ENCODE measurements around the gene DUSP1. TPM values are rescaled to one million over a fixed set of nuclear protein-coding genes. Genes with fewer than 3 reads are reported as not detected.

DUSP1 gene
- total and polyA plus RNA-seq, 2 donors (not counting 3 experiments of a cell fraction or from before 2014, with no cell fraction given) = 36.1 to 196 TPM

DNA sequence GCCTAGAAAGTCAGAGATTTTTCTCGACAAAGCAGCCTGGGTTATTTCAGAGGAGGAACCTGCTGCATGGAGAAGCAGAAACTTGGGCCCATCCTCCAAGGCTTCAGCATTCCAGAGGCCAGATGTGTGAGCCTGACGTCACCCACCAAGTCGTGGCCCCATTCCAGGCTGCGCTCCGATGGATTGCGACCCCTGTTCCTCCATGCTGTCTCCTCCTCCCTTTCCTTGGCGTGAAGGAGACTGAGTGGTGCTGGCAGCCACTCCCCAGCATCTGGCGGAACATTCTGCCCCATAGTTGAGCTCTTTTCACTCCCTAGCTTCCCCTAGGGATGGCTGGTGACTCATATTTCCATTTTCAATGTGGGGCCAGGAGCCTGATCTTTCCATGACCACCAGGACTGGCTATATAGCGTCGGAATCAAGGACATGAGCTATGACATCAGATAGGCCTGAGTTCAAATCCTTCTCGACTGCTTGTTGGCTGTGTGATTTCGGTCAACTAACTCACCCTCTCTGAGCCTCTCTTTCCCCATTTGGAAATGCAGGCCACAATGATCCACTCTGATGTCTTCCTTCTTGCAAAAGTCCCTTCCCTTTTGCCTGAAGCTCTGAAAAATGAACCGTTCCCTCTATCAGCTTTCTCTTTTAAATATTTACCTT is 24.5 kb upstream of the DUSP1 start:
- no peaks in the 10 kb centered on the region for H3K9me3 ChIP-seq (replicated peaks; ENCODE audit: control insufficient read depth, insufficient read depth, low read length)
- H3K4me2 ChIP-seq (ENCODE audit: insufficient read depth, low read length) = no peak overlapping the region
- peaks cover 48% of the 10 kb centered on the region for H3K4me1 ChIP-seq (ENCODE audit: control insufficient read depth, extremely low read depth, insufficient read depth, low read length)
- DNase-seq (ENCODE audit: low read depth, low spot score) = peak; percentile 96
- H2AFZ ChIP-seq (ENCODE audit: low read depth, low read length) = peak overlapping the region; percentile 36
- ChIA-PET POLR2A (interaction anchor here (0.5 to 1.7 kb wide), 4 partner anchors 24 to 64 kb away, joined by 3 to 15 read pairs (median 3); partner anchors contain the start of gene DUSP1), CTCF (interaction anchor here (0.9 to 4.5 kb wide), 13 partner anchors 9 to 144 kb away, joined by 3 to 44 read pairs (median 4); partner anchors contain the start of gene DUSP1)
- H3K4me3 ChIP-seq (replicated peaks in 1 of 3; ENCODE audit: insufficient read depth in 1 of 3, low read depth in 1 of 3, low read length in 3 of 3) = no peak overlapping the region
- H3K36me3 ChIP-seq (ENCODE audit: control insufficient read depth in 2 of 2, extremely low read depth in 1 of 2, insufficient read depth in 2 of 2, low read length in 2 of 2) = no peaks in the 10 kb centered on the region
- peak; percentile 99 for FAIRE-seq
- peak overlapping the region; percentile 76 for H3K27ac ChIP-seq (ENCODE audit: insufficient read depth, low read depth, low read length)
- dilution Hi-C loops (cut with MboI; ENCODE audit: extremely low pct_ligation_motif_present, low sequenced_read_pairs) = no loop called here
- no peak for TF ChIP-seq GATA2 (IDR thresholded peaks at IDR 0.05; ENCODE audit: insufficient read depth, insufficient read length, low read depth, low read length)
- TF ChIP-seq EZH2 (IDR thresholded peaks at IDR 0.05; ENCODE audit: borderline replicate concordance, low read depth, low read length, severe bottlenecking) = no peak
- peak; percentile 48 for TF ChIP-seq POLR2AphosphoS5 (IDR thresholded peaks at IDR 0.05; ENCODE audit: insufficient read depth, low read depth, low read length)
- TF ChIP-seq MYC (IDR thresholded peaks at IDR 0.05; ENCODE audit: low read depth, low read length) = no peak
- TF ChIP-seq POLR2A (IDR thresholded peaks at IDR 0.05; ENCODE audit: low read depth, low read length) = no peak
- peak; percentile 88 for TF ChIP-seq JUN (IDR thresholded peaks at IDR 0.05; ENCODE audit: borderline replicate concordance, insufficient read depth, insufficient read length, low read depth)
- peak; percentile 94 for TF ChIP-seq FOS (IDR thresholded peaks at IDR 0.05; ENCODE audit: borderline replicate concordance, insufficient read depth, low read length)
- TF ChIP-seq, protein P1, sequence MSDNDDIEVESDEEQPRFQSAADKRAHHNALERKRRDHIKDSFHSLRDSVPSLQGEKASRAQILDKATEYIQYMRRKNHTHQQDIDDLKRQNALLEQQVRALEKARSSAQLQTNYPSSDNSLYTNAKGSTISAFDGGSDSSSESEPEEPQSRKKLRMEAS (IDR thresholded peaks at IDR 0.05; ENCODE audit: insufficient read depth, insufficient read length) = peak; percentile 38
- TF ChIP-seq, protein P2, sequence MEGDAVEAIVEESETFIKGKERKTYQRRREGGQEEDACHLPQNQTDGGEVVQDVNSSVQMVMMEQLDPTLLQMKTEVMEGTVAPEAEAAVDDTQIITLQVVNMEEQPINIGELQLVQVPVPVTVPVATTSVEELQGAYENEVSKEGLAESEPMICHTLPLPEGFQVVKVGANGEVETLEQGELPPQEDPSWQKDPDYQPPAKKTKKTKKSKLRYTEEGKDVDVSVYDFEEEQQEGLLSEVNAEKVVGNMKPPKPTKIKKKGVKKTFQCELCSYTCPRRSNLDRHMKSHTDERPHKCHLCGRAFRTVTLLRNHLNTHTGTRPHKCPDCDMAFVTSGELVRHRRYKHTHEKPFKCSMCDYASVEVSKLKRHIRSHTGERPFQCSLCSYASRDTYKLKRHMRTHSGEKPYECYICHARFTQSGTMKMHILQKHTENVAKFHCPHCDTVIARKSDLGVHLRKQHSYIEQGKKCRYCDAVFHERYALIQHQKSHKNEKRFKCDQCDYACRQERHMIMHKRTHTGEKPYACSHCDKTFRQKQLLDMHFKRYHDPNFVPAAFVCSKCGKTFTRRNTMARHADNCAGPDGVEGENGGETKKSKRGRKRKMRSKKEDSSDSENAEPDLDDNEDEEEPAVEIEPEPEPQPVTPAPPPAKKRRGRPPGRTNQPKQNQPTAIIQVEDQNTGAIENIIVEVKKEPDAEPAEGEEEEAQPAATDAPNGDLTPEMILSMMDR (IDR thresholded peaks at IDR 0.05; ENCODE audit: extremely low read depth in 1 of 2, insufficient read depth in 1 of 2, low read depth in 1 of 2, low read length in 2 of 2) = no peak
- H3K79me2 ChIP-seq (ENCODE audit: control insufficient read depth, insufficient read depth, low read length) = no peaks in the 10 kb centered on the region
- BruUV-seq (replicated peaks) = TSS peak; percentile 71
- H3K27me3 ChIP-seq (ENCODE audit: control insufficient read depth in 2 of 2, insufficient read depth in 2 of 2, low read length in 2 of 2) = no peaks in the 10 kb centered on the region
- intact Hi-C loops (cut with micrococcal nuclease) = loop anchor here (1.0 to 2.0 kb wide), 5 partner anchors 17 to 75 kb away; partner anchors contain the start of gene ERGIC1
- H4K20me1 ChIP-seq (replicated peaks; ENCODE audit: control insufficient read depth, extremely low read depth, insufficient read depth, low read length) = no peaks in the 10 kb centered on the region
- peak overlapping the region; percentile 1 for H3K9ac ChIP-seq (replicated peaks; ENCODE audit: extremely low read depth, insufficient read depth, low read length)
- no peaks in the 10 kb centered on the region for H3K9me1 ChIP-seq (replicated peaks; ENCODE audit: control insufficient read depth, extremely low read depth, insufficient read depth, low read length)
